Measurements from ENCODE around the gene SASS6.

DNA sequence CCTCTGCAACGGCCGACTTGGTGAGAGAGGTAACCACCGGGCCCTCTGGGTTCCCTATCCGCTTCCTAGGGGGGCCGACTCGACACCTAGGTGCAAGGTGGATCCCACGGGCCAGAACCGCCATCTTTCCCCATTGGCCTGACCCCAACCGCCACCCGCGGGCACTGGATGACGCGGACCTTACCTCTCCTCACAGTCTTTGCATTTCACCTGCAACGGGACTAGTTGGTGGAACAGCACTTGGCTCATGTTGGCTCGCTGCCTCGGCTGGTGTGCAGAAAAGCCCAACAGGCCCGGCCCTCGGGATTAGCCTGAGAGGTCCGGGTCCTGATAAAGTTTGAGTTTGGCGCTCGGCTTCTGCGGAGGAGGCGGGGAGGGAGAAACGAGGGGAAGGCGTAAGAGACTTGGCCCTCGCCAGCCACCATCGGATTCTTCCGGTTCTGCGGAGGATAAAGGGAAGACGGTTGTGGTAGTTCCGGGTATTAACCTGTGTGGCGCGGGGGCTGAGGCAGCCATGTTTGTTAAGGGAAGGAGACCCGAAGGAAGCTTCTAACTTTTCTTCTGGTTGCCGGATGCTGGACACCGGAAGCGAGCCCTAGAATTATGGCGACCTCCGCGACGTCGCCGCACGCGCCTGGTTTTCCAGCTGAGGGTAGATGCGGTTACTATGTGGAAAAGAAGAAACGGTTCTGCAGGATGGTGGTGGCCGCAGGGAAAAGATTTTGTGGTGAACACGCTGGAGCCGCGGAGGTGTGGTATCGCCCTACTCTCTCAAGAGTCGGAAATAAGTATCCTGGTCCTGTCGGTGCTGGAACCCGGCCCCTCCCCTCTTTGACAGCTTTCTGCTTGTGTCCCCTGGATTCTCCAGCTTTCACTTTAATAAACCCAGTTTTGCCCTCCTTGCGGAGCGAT is at the start of gene SASS6, which contains the start of gene TRMT13:
- TF ChIP-seq CTCF (IDR thresholded peaks at IDR 0.05; ENCODE audit: borderline replicate concordance, extremely low read depth, low read length, poor library complexity, severe bottlenecking) (no peak), EZH2 (IDR thresholded peaks at IDR 0.05; ENCODE audit: borderline replicate concordance, low read depth, low read length, severe bottlenecking) (no peak)

All from DND-41 (cell line).